Esophagus squamous epithelium (tissue), 5 donors: Measurements from ENCODE around the gene HMCN2. TPM values are rescaled to one million over a fixed set of nuclear protein-coding genes. Genes with fewer than 3 reads are reported as not detected.
A peak's percentile ranks its signal among the peaks of the same experiment; 100 is the strongest.

ENCODE experiments used
- DNase-seq: peaks from one replicate; lab custom pipeline; 2025; lab: John Stamatoyannopoulos, UW
- H3K27ac ChIP-seq, 4 donors: fragments of 200-600 bp; sonication (generic); one replicate each; pipeline ENCODE4 v1.5.1; 2016 to 2019; ENCODE audit warnings: mild to moderate bottlenecking in 1 of 4
- H3K27me3 ChIP-seq, 4 donors: fragments of 200-600 bp; sonication (generic); 1 replicate in 3 of 4; 2 replicates in 1 of 4; pipeline versions ENCODE4 v1.5.1 to v1.6.0; 2017 to 2021; ENCODE audit warnings: antibody characterized with exemption in 1 of 4
- H3K36me3 ChIP-seq, 3 donors: fragments of 200-600 bp; sonication (generic); one replicate each; pipeline ENCODE4 v1.5.1; 2016 to 2019
- H3K4me1 ChIP-seq, 3 donors: fragments of 200-600 bp; sonication (generic); one replicate each; pipeline ENCODE4 v1.5.1; 2017 to 2019
- H3K4me3 ChIP-seq, 4 donors: fragments of 200-600 bp; sonication (generic); 1 replicate in 3 of 4; 2 replicates in 1 of 4; pipeline ENCODE4 v1.5.1; 2016 to 2019; ENCODE audit warnings: mild to moderate bottlenecking in 2 of 4, moderate library complexity in 1 of 4
- H3K9me3 ChIP-seq, 3 donors: fragments of 200-600 bp; sonication (generic); one replicate each; pipeline ENCODE4 v1.5.1; 2016 to 2019
- CTCF ChIP-seq, 6 experiments: fragments of 450-650 bp in 4 of 6; fragments of 200-600 bp in 2 of 6; sonication (generic) in 2 of 6; IDR thresholded peaks; one replicate each; pipeline ENCODE4 v1.5.1; 2016 to 2019; ENCODE audit warnings: antibody characterized with exemption in 6 of 6, mild to moderate bottlenecking in 4 of 6, moderate library complexity in 4 of 6
- POLR2A ChIP-seq, 4 donors: fragments of 450-650 bp; IDR thresholded peaks; one replicate each; pipeline ENCODE4 v1.6.1; 2017; ENCODE audit warnings: antibody characterized with exemption in 4 of 4, mild to moderate bottlenecking in 4 of 4, moderate library complexity in 3 of 4
- WGBS, 2 donors: methylation state at CpG; one replicate each; pipeline ENCODE4 v1.1.5; 2018; 5-methylcytosine and 5-hydroxymethylcytosine counted together
- intact Hi-C: fragments of 100-400 bp; cut with DNase I; formaldehyde crosslinking; loops from one replicate; pipeline ENCODE4 v1.15.0; 2022
- total RNA-seq, 4 donors: library from RNA; depleted of rRNA; stranded (reverse); fragments of >200 nt; gene quantifications; one replicate each; pipeline ENCODE4 v1.1.0, GENCODE V29; 2016
- donor health status: DM: yes; HTN: yes; CAD: no.

HMCN2 gene
- total RNA-seq, 4 donors from 2014 or later = 0.53 to 4.8 (median 0.78) TPM

GRCh38 chr9:130286781-130287428, 21.3 kb downstream of the HMCN2 start:
- WGBS, 2 donors = 78 to 84% methylated on average over 18 of the region's 20 CpGs
- Histone ChIP-seq H3K4me1 (peaks cover 0 to 44% (median 12%) of the 10 kb centered on the region in 3 donors), H3K36me3 (no peaks in the 10 kb centered on the region), H3K9me3 (no peaks in the 10 kb centered on the region), H3K4me3 (no peak overlapping the region), H3K27ac (peak overlapping the region in 3 of 4 donors; percentile 32 to 58 (median 47)), H3K27me3 (peaks cover 0 to 67% (median 0%) of the 10 kb centered on the region in 4 donors)
- no peak for TF ChIP-seq CTCF (IDR thresholded peaks at IDR 0.05)
- TF ChIP-seq POLR2A (IDR thresholded peaks at IDR 0.05) = no peak
- no peak for DNase-seq
- intact Hi-C loops = no loop called here

- TF ChIP-seq POLR2A (IDR thresholded peaks at IDR 0.05) (no peak), CTCF (IDR thresholded peaks at IDR 0.05) (no peak)
- no peaks in the 10 kb centered on the region for H3K36me3 ChIP-seq
- WGBS, 2 donors = 7 to 63% methylated on average over 3 of the region's 6 CpGs
- peaks cover 0 to 67% (median 0%) of the 10 kb centered on the region in 4 donors for H3K27me3 ChIP-seq
- H3K27ac ChIP-seq = peak overlapping the region in 3 of 4 donors; percentile 32 to 73 (median 44)
- H3K4me3 ChIP-seq = no peak overlapping the region
- peaks cover 0 to 36% (median 12%) of the 10 kb centered on the region in 3 donors for H3K4me1 ChIP-seq
- no peaks in the 10 kb centered on the region for H3K9me3 ChIP-seq
- intact Hi-C loops = no loop called here
- DNase-seq = no peak
Observed at GRCh38 chr9:130287736-130288135, 22.2 kb downstream of the HMCN2 start.

GRCh38 chr9:130288393-130288792, 22.8 kb downstream of the HMCN2 start:
- DNase-seq = no peak
- 32% methylated on average over 3 of the region's 6 CpGs; no CpG with 5 or more reads in 1 of the 2 donors for WGBS, 2 donors
- Histone ChIP-seq H3K9me3 (no peaks in the 10 kb centered on the region), H3K36me3 (no peaks in the 10 kb centered on the region), H3K27me3 (peaks cover 0 to 68% (median 0%) of the 10 kb centered on the region in 4 donors), H3K4me1 (peaks cover 0 to 32% (median 12%) of the 10 kb centered on the region in 3 donors), H3K27ac (peak overlapping the region in 3 of 4 donors; percentile 32 to 73 (median 44)), H3K4me3 (no peak overlapping the region)
- no peak for TF ChIP-seq CTCF (IDR thresholded peaks at IDR 0.05)
- TF ChIP-seq POLR2A (IDR thresholded peaks at IDR 0.05) = no peak
- intact Hi-C loops = no loop called here

GRCh38 chr9:130288926-130289690, 23.5 kb downstream of the HMCN2 start:
- no peak for DNase-seq
- peaks cover 0 to 72% (median 0%) of the 10 kb centered on the region in 4 donors for H3K27me3 ChIP-seq
- intact Hi-C loops = no loop called here
- H3K4me1 ChIP-seq = peaks cover 0 to 32% (median 12%) of the 10 kb centered on the region in 3 donors
- H3K27ac ChIP-seq = peak overlapping the region; percentile 40 to 90 (median 78)
- H3K4me3 ChIP-seq = no peak overlapping the region
- TF ChIP-seq POLR2A (IDR thresholded peaks at IDR 0.05) = no peak
- no peaks in the 10 kb centered on the region for H3K9me3 ChIP-seq
- H3K36me3 ChIP-seq = no peaks in the 10 kb centered on the region
- 24 to 37% methylated on average over 2 to 8 of the region's 13 CpGs for WGBS, 2 donors

- H3K9me3 ChIP-seq = no peaks in the 10 kb centered on the region
- peak overlapping the region; percentile 40 to 90 (median 78) for H3K27ac ChIP-seq
- intact Hi-C loops = no loop called here
- peaks cover 0 to 32% (median 12%) of the 10 kb centered on the region in 3 donors for H3K4me1 ChIP-seq
- H3K36me3 ChIP-seq = no peaks in the 10 kb centered on the region
- TF ChIP-seq CTCF (IDR thresholded peaks at IDR 0.05) = no peak
- no peak for TF ChIP-seq POLR2A (IDR thresholded peaks at IDR 0.05)
- DNase-seq = no peak
- 44% methylated on average over 6 of the region's 12 CpGs; no CpG with 5 or more reads in 1 of the 2 donors for WGBS, 2 donors
- H3K27me3 ChIP-seq = peaks cover 0 to 72% (median 0%) of the 10 kb centered on the region in 4 donors
- H3K4me3 ChIP-seq = no peak overlapping the region
Observed at GRCh38 chr9:130289711-130290241, 24.2 kb downstream of the HMCN2 start.
